A204.1 (cell line): Measurements from ENCODE around the gene ARID3C.
A peak's percentile ranks its signal among the peaks of the same experiment; 100 is the strongest.

Experiments used
- FAIRE-seq: peaks from 2 replicates; lab custom pipeline; 2012; peaks lifted over from hg19 to GRCh38; lab: Jason Lieb, UNC

Gene ARID3C

DNA sequence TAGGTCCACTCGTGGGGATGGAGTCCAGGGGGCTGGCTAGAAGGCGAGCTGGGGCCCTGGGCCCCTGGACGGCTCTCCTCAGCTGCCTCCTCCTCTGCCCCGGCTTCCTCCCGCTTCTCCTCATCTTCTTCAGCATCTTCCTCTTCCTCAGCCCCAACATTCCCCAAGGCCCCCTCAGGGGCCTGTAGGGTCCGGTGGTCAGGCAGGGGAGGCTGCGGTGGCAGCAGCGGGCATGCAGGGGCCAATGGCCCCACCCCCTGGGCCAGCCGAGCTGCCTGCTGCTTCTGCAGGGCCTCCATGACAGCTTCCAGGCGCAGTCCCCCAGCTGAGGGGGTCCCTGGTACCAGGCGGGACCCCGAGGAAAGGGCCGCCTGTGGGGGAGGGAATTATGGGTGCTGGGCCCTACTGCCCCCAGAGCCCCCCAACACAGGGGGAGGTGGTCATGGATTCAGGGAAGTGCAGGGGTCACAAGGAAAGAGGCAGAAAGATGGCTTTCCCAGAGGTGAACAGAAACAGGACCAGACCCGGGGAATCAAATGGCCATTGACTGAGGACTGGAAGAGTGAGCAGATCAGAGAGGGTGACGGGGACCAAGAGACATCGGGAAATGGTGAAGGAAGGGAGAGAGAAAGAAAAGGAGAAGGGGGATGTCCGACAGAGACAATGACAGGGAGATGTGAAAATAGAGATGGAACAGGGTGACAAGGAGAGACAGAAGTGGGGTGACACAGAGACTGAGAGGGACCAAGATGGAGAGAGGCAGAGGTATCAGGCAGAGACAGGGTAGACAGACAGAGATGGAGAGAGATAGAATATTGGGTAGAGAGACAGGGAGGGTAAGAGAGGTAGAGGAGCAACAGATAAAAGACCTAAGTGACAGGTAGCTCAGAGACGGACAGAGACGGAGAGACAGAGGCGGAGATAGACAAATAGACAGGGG is 880 bp downstream of the ARID3C start:
- FAIRE-seq, result no peak

DNA sequence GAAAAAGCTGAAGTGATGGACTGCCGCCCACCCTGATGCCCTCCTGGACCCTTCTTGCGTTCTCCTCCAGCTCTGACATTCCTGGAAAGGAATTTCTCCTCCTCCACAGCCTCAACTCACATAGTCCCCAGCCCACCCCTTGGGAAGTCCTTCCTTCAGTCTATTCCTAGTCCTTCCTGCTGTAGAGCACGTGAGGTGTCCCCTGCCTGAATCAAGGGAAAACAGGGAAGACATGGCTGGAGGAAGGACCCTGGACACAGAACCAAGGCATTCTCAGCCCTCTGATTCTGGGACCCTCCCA is 3.7 kb downstream of the ARID3C start:
- FAIRE-seq, result no peak

DNA sequence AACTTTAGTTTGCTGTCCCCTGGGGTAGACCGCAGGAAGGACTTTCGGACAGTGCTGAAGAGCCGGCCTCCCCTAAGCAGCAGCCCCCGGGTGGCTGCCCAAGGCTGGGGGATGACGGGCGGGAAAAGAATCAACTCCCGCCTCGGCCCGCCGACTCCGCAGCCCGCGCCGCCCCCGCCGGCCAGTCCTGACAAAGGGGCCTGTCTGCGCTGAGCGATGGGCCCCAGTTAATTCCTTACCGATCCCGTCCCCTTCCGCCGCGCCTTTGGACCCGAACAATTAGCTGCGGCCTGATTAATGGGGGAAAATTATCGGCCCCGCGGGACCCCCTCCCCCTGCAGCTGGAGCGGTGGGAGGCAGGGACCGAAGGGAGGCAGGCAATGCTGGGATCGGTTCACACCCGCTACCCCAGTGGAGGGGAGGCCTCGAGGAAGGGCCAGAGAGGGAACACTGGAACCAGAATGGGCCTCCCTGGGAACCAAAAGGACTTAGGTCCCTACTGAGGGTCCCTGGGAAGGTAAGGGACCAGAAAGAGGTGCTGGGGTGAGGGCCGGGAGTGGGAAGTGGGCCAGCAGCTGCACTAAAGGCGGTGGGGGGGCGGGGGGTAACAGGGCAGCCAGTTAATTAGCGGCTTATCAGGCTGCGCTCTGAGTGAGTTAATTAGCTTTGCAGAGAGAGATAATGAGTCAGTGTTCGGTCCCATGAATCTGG is 4.2 kb downstream of the ARID3C start:
- FAIRE-seq, result no peak

DNA sequence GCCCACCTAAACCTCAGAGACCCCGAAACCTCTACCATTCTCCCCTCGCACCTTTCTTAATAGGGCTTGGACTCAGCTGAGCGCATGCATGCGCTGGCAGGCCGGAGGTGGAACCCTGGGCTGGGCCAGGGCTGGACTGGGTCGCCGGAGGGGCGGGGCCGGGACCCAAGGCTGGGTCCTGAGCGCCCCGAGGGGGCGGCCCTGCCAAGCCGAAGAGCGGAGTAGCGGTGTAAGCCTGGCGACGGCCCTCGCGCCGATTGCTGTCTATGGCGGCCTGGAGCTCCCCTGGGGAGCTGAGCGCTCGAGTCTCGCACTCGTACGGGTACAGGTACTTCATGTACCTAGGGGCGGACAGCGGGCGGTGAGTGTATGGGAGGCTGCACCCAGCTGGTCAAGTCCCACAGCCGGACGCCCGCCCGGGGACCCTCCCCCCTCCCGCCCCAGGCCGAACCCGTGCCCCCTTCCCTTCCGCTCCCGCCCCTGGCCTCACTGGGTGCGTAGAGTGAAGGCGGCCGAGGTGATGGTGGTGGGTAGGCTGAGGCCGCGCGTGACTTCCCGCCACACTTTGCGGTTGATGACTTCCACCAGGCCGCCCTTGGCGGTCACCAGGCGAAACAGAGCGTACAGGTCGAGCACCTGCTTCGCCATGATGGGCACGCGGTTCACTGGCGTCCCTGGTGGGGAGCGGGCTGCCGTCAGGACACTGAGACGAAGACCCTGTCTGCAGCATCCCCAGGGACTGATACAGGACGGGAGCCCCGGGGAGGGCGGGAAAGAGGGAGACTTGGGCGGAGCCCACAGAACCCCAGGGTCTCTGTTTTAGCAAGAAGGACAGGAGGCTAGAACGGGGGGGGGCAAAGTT is 5.3 kb downstream of the ARID3C start:
- FAIRE-seq, result no peak

DNA sequence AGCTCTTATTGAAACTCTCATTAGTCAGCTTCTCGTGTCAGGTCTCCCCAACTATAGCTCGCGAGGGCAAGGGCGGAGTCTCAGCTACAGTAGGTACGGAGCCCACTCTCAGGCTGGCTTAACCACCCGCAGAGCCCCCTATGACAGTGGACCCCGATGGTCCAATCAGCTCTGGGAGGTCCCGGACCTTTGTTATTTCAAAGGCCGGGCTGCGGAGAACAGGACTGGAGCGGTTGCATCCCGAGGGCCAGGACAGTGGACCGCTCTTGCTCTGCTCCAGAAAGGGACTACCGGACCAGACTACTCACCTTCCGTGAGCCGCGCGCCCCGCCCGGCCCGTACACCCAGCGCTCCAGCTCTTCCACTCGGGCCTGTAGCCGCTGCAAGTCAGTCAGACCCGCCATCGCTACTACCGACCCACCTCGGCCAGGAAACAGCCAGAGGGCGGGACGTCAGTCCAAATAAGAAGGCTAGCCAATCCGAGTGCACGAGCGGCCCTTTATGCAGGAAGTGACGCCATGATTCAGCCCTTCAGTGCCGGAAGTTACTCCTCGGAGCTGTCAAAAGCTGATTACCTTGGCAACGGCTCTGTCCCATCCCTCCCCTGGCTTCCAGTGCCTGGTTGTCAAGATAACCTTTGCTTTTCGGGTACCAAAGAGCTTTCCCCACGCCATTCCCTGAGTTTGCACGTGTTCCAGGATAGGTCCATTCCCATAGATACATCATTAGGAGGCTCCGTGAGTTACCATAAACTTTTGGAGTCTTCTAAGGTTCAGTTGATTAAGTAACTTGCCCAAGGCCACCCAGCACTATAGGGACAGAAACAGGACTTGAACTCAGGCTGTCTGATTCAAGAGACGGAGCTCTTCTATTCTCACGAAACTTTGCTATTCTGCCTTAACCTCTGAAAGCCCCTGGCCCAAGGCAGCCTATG is 8.5 kb downstream of the ARID3C start, which contains the start of gene DCTN3:
DCTN3 (minus strand) TSS at position 435 of the 934 bp plus-strand sequence; CDS start at position 404, 31 bp downstream.
- peak; percentile 96 for FAIRE-seq

DNA sequence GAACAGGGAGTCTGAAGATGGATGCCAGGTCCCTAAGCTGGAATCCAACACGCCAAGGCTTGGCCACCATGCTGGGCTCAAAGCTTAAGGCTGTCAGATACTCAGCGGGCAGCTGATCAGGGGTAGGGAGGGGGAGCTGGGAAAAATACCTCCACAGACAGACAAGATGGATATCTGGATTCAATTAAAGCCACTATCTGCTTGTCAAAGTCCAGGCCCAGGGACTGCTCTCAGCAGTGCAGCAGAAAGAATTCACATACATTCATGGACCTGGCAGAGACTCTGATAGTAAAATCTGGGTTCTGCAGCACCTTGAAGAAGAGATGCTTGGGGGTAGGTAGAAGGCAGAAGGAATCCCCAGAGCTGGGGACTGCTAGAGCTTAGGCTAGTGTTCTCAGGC is 13.7 kb downstream of the ARID3C start:
- no peak for FAIRE-seq

DNA sequence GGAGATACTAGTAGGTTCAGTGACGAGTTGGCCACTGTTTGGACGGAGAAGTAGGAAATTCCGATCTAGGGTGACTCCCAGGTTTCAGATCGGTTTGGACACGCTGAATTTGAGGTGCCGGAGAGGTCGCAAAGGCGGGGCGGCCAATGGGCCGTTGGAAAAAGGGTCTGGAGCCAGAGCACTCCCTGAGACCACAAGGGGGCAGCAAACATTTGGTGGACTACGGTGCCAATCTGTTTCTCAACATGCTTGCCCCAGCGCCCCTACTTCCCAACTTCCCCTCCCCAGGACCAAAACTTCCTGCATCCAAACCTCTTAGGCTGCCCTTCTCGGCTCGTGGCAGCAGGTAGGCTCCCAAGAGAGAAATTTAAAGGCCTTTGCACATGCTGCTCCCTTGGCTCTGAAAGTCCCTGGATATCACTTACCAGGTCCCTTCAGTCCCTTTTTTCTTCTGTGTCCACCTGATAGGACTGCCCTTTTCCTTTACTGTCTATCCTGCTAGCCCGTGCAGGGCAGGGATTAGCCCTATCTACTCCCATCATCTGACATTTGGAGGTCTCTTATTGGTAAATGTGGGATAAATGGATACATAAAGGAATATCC is 16.0 kb downstream of the ARID3C start:
- FAIRE-seq, result peak; percentile 39

DNA sequence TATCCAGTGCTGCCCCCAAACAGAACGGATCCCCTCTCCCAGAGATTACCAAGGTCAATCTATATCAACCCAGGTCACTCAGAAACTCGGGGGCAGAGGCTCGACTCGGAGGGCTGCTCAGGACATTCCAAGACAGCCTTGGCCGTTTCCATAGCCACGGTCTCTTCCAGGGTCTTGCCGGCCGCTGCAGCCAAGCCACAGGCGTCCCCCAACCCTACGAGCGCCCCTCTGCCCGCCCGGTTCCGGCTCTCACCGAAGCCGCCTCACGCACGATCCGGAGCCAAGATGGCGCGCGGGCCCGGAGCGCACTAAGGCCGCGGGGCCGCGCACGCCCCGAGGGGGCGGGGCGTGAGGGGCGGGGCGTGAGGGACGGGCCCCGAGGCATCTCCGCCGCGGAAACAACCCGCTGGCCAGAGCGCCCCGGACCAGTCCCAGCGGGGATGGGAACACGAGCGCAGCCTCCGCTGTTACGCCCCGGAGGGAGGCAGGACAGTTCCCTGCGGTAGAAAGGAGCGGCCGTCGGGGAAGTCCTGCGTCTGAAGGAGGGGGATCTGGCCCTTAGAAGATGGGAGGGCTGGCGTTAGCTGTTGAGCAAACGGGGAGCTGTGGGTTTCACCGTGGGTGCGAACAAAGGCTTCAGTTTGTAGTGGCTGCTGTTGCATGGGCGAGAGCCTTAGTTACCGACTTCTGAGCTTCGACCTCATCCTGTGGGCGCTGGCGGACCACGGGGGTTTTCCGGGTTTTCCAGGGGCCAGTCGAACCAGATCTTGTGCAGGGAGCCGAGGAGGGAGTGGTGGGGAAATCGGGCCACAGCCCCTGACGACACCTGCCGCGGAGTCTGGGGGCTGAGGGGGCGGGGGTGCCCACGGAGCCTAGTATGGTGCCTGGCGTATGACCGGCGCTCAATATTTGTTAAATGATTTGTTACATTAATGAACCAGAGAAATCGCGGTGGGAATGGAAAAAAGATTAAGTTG is 16.8 kb downstream of the ARID3C start, which contains the start of gene RPP25L:
RPP25L (minus strand) TSS at position 287 of the 977 bp plus-strand sequence. CDS start 801 bp downstream, outside the sequence.
- FAIRE-seq, result no peak

DNA sequence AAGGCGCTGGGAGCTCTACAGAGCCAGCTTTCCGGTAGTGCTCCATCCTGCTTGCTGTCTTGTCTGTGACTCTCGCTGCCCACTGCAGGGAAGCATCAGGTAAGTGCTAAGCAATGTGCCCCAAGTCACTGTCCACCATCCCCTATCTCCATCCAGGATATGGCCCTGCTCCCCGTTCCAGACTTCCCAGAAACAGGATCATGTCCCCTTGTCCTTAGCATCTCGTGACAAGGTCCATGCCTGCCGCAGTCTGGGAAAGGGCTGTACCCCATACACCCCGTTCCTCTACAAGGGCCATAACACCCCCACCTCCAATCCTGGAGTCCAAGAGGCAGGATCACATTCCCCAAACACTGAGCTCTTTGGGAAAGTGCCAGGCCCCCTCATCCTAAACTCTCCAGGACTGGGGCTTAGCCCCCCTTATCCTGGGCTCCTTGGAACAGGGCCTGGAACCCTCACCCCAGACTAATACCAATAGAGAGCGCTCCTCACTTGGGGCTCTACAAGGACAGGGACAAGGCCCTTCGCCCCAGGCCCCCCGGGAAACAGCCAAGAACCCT is 17.5 kb downstream of the ARID3C start:
- FAIRE-seq, result no peak

DNA sequence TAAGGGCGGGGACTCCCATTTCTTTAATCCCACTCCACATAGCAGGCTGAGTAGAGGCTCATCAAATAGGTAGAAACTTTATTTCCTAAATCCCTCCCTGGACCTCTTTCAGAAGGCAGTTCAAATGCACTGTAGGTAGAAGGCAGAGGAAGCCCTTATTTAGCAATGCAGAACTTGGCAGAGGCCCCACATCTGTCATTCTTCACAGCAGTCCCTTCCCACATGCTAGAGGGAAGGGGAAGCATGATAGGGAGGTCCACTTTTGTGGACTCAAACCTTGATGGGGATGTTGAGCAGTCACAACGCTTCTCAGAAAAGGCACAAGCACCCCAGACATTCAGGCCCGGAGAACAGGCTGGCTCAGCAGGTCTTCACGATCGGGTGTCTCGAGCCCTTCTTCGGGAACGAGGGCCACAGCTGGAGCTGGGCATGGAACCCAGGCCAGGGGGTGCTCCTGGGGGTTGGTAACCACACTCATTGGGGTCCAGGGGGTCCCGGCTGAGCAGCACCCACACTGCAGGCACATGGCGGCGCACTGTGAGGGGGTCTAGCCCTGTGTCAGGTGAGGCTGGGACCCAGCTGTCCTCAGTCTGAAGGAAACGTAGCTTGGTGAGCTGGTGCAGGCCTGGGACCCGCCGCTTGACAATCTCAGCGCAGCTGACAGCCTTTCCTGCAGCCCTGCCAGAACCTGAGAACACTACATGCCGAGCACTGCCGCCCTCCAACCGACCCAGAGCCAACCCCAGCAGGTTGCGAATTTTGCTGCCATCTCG is 18.2 kb downstream of the ARID3C start:
- FAIRE-seq, result no peak

DNA sequence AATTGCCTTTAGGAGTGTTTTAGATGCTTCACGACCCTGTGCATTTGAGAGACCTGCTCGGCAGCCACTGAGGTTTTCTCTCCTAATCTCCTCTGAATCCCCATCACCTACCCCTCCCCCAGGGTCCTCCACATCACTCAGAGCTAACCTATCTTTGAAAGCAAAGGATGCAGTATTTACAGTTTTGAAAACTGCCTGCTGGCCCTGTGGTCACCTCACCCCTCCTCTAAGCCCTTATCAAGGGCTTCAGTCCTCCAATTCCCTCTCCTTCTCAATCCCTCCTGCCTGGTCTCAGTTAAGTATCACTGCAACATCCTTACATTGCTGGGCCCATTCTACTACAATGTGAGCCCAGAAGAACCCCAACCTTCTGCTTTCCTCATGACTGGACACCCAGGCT is 21.5 kb downstream of the ARID3C start:
- FAIRE-seq, result no peak

DNA sequence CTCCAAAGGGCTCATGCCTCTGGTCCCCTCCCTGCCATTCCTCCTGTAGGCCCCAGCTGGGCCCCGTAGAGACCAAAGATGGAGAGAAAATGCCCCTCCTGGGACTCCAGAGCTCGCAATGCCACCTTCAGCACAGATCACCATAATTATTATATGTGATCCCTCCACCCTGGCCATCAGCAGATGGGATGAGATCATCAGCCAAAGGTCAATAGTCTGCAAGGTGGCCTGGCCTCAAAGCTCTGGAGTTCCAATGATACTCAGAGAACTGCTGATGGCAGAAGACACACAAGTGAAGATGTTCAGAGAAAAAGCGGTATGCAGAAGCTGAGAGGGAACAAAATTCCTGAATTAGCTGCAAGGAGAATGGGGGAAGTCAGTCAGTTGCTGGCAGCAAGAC is 22.0 kb downstream of the ARID3C start:
- FAIRE-seq, result no peak

DNA sequence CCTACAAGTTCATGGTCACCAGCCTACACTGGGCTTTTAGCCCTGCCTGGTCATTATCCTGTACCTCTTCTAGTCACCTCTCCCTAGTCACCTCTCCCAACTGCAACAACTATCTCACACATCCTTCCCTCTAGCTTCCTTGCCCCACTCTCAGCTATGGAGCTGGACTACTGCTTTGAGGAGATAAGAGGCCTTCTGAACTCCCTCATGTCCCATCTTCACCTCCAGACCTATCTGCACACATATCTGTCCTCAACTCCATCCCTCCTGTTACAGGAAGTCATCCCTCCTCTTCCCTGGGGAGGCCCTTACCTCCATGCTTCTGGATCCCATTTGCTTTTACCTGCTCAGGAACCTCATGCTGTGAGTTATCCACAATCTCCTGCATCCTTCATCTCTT is 22.7 kb downstream of the ARID3C start:
- FAIRE-seq, result no peak

DNA sequence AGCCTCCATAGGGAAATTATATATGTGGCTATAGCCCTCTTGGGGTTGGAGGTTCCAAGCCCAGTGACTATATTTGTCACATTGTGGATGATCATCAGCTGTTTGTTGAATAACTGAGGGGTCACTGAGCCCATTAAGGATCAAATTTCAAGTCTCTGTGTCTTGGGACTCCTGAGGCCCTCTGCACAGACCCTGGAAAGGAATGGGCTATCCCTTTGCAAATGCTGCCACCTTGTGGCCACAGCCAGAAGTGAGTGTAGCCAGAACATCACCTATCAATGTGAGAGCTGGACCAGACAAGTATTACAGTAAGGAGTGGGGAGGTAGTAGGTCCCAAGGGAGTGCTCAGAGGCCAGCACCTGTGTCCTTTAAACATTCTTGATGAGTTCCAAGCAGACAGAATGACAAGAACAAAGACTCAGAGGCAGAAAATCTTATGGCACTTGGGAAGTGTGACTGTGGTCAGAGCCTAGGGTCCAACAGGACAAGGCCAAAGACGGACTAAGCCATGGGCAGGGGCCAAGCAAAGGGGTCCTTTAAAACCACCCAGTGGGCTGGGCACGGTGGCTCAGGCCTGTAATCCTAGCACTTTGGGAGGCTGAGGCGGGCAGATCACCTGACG is 25.1 kb downstream of the ARID3C start:
- FAIRE-seq, result peak; percentile 55

DNA sequence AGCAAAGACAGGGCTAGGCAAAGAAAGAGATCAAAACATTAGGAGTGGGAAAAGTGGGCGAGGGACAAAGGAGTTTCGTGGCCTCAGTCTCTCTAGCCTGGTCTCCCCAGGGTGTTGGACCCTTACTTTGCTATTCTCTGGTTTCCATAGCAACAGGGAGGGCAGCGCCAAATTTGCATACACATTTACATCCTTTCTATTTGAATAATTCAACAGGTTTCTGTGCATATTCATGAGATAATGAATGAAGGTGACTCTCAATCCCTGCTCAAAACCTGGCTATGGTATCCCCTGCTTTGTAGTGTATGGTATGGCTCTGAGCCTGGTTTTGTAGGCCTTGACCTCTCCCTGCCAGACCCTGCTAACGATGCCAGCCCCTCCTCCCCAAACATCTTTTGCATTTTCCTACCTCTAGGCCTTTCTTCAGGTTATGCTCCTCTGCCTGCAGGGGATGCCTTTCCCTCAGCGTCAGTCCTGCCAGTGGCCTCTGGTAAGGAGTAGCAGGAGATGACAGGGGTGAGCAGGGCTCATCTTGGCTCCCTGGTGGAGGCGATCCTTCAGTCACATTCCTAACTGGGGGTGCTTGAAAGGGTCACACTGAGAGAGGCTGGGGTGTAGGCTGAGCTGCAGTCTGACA is 26.8 kb downstream of the ARID3C start:
- FAIRE-seq, result no peak

DNA sequence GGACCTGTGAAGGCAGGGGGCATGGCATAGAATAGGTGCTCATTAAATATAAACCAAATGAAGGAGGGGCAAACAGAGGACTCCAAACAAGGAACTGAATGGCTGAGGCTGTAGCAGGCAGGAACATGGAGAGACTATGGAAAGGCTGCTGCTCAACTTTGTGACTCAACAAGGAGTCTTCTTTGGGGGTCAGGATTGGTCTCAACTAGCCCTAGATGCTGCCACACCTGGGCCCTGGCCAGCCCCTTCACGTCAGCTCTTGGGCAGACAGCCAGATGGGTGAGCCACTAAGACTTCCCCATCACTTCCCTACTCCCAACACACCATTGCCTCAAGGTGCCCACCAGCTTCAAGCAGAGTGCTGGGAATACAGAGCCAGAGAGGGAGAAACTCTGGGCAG is 28.0 kb downstream of the ARID3C start:
- FAIRE-seq, result no peak

DNA sequence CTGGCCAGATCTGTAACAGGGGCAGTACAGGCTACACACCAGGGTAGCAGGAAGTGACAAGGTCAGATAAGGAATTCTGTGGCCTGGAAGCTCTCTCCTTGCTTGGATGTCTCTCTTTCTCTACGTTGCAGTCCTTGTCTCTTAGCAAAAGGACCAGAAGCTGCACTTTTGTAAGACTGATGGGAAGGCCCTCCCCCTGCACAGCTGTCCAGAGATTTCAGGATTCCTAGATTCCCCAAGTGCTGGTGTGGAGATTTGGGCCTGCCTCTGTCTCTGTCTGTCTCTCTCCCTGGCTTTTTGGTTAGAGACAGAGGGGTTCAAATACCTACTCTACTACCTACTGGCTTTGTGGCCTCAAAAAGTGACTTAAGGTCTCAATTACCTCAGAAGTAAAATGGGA is 29.3 kb downstream of the ARID3C start:
- FAIRE-seq, result no peak

DNA sequence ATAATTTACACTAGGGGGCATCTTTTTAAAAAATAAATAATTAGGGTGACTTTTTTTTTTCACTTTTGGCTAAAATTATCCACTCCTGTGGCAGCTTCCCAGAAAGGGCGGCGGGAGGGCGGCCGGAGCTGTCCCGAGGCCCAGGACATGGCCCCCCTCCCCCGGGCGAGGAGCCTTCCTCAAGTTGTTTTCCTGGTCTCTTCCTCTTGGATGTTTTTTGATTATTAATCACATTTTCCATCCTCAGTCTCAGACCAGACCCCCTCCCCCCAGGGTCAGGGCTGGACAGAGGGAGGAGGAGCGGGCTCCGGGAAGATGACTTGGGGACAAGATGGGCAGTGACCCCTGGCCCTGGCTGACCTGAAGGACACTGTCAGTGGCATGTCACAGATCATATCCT is 34.7 kb downstream of the ARID3C start:
- no peak for FAIRE-seq
